Stimulated activated CD4-positive, alpha-beta T cell treated with anti-CD3 and anti-CD28 coated beads, Interleukin-1b, Interleukin-23, amount 100 ng/mL, for 1 hour (primary cell): ENCODE data around the gene ZNF678.

Source experiments
- DNase-seq, 2 donors: peaks; one replicate each; pipeline ENCODE4 v3.0.0-alpha.2; 2020; ENCODE audit warnings: low read depth in 2 of 2

The ZNF678 gene

DNA sequence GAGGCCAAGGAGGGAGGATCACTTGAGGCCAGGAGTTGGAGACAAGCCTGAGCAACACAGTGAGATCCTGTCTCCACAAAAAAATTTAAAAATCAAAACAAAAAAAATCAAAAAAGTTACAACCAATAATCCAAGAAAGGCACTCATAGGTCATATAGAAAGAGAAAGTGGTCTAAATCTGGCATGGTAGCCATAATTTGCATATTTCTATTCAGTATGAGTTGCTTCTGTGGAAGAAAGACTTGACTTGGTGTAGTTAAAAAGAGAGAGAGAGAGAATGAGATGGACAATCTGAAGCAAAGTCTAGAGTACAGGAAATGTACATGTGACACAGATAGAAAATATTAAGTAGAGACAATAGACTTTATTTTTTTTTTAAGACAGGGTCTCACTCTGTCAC is 149.3 kb downstream of the ZNF678 start:
- DNase-seq, result no peak

DNA sequence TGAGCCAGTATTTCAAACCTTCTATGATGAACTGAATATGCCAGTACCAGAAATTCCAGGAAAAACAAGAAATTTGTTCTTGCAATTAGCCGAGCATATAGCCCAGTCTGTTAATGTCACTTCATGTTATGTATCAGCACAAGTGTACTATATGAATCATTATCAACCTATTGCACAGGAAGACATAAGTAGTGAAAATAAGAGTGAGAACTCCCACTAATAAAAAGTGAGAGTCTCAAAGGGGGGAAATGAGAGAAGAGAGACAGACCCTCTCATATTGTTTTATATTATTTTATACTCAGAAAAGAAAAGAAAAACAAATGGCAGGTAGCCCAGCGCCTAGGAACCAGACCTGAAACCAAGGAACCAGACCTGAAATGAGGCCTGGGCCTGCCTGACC is 155.6 kb downstream of the ZNF678 start:
- no peak for DNase-seq

DNA sequence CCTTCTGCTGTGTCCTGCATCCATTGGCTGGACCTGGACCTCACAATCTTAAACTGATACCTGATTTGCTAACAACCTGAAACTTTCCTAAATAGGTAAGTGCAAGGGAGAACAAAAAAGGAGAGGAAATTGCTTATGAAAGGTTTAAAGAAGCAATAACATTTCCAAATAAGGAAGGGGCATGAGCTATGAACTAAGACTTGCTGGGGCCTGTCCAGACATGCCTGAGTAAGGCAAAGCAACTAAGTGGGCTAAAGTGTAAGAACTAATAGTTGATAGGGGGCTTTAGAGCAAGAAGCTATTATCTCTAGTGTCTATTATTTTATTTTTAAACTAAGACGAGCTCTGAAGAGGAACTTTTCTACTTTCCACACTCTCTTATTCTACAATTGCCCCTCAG is 160.1 kb downstream of the ZNF678 start:
- DNase-seq, result no peak

DNA sequence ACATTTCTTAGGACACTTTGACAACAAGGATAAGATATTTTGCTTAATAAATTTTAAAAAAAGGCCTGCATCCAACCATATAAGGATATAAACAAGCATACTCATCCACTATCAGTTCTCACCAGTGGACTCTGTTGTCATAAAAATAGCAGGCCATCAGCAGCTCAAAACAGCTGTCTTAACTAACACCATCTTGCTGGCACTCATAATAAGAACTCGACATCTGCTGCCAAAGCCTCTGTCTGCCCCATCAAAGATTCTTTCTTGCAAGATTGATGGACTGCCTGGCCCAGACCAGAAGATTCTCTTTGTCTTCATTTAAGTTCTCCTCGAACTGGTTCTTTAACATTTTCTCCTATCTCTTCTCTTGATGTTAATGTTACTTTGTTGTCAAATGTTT is 161.7 kb downstream of the ZNF678 start:
- DNase-seq, result no peak

DNA sequence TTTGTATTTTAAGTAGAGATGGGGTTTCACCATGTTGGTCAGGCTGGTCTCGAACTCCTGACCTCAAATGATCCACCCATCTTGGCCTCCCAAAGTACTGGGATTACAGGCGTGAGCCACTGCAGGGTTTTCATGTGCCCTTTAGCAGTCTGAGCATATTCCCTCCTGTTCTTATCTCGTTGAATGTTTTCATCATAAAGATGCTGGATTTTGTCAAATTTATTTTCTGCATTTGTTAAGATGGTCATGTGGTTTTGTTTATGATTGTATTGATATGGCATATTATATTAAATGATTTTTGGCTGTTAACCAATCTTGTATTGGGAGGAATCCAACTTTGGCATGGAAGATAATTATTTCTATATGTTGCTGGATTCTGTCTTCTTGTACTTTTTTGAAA is 163.0 kb downstream of the ZNF678 start:
- no peak for DNase-seq
